Panc1 (cell line): Measurements from ENCODE around the gene ZNF511. TPM values are rescaled to one million over a fixed set of nuclear protein-coding genes. Genes with fewer than 3 reads are reported as not detected.

Experiments
- ATAC-seq: fragments of 200-7000 bp; cut with Tn5 transposase; 2 replicates; pipeline ENCODE4 v1.9.1; 2020; ENCODE audit warnings: mild to moderate bottlenecking, moderate library complexity
- BruUV-seq: library from RNA; stranded (reverse); fragments of 400-500 nt; replicated peaks from 2 replicates; lab custom pipeline; 2021; lab: Mats Ljungman, UMichigan
- CTCF ChIA-PET: fragments of 300-600 bp; sonication (Branson Sonifier 250); formaldehyde crosslinking; loops from one replicate; lab custom pipeline; 2022; ENCODE audit warnings: antibody characterized with exemption; lab: Charles Lee
- POLR2A ChIA-PET: fragments of 300-600 bp; sonication (Branson Sonifier 250); formaldehyde crosslinking; loops from one replicate; lab custom pipeline; 2022; ENCODE audit warnings: antibody characterized with exemption; lab: Charles Lee
- DNase-seq: peaks from one replicate; pipeline ENCODE4 v3.0.0-alpha.2; 2010; ENCODE audit warnings: low read depth, low spot score
- H3K27ac ChIP-seq: 2 replicates; pipeline ENCODE4 v1.5.1; 2011; ENCODE audit warnings: mild to moderate bottlenecking, low read length, inconsistent platforms
- H3K27me3 ChIP-seq: fragments of 200-500 bp; sonication (Bioruptor generic); 2 replicates; pipeline ENCODE4 v1.6.0; 2014; ENCODE audit warnings: low read length, inconsistent platforms; ENCODE audit not compliant: control insufficient read depth, insufficient read depth
- H3K36me3 ChIP-seq: fragments of 200-500 bp; sonication (Bioruptor generic); 2 replicates; pipeline ENCODE4 v1.5.1; 2014; ENCODE audit warnings: inconsistent platforms, mild to moderate bottlenecking, low read length, moderate library complexity; ENCODE audit not compliant: control insufficient read depth, insufficient read depth
- H3K4me1 ChIP-seq: 2 replicates; pipeline ENCODE4 v1.5.1; 2011; ENCODE audit warnings: inconsistent platforms, mild to moderate bottlenecking, low read length, moderate library complexity; ENCODE audit not compliant: control insufficient read depth, insufficient read depth
- H3K4me3 ChIP-seq, 2 experiments: 2 replicates each; pipeline ENCODE4 v1.5.1; 2011 to 2012; ENCODE audit warnings: low read depth in 2 of 2, low read length in 2 of 2, mild to moderate bottlenecking in 2 of 2, inconsistent platforms in 1 of 2, moderate library complexity in 1 of 2
- H3K9me3 ChIP-seq: fragments of 200-500 bp; sonication (Bioruptor generic); 2 replicates; pipeline ENCODE4 v1.5.1; 2014; ENCODE audit warnings: low read depth, mild to moderate bottlenecking, inconsistent platforms, low read length, moderate library complexity; ENCODE audit not compliant: control insufficient read depth, insufficient read depth
- CTCF ChIP-seq: fragments of 450-650 bp; IDR thresholded peaks from 2 replicates; pipeline ENCODE4 v1.5.1; 2017; ENCODE audit warnings: mild to moderate bottlenecking
- POLR2AphosphoS5 ChIP-seq: IDR thresholded peaks from 2 replicates; pipeline ENCODE4 v1.6.1; 2012; ENCODE audit warnings: mild to moderate bottlenecking, low read depth, low read length, moderate library complexity
- REST ChIP-seq, 2 experiments: IDR thresholded peaks; 2 replicates each; pipeline ENCODE4 v1.6.1; 2011 to 2012; ENCODE audit warnings: low read depth in 2 of 2, control low read depth in 1 of 2, low read length in 1 of 2, mild to moderate bottlenecking in 1 of 2, moderate library complexity in 1 of 2; ENCODE audit not compliant: insufficient read depth in 1 of 2
- SIN3A ChIP-seq: IDR thresholded peaks from 2 replicates; pipeline ENCODE4 v1.6.1; 2012; ENCODE audit warnings: low read depth, mild to moderate bottlenecking, low read length, moderate library complexity, borderline replicate concordance; ENCODE audit not compliant: insufficient read depth
- TCF7L2 ChIP-seq: IDR thresholded peaks from 2 replicates; pipeline ENCODE4 v1.6.1; 2011; ENCODE audit warnings: mild to moderate bottlenecking, low read depth, low read length, inconsistent platforms
- in situ Hi-C: cut with HindIII; loops from 2 replicates; pipeline ENCODE4 v1.10.0; 2016; ENCODE audit warnings: low sequenced_read_pairs, low pct_unique_long_range_greater_than_20kb
- intact Hi-C: fragments of 100-400 bp; cut with micrococcal nuclease; formaldehyde crosslinking; loops from one replicate; pipeline ENCODE4 v1.10.0; 2022; ENCODE audit not compliant: unreplicated experiment
- total RNA-seq: library from RNA; stranded (reverse); gene quantifications from one replicate; pipeline ENCODE4 v1.2.1, GENCODE V29; 2021; ENCODE audit not compliant: unreplicated experiment

ZNF511 gene
- total RNA-seq, 1 experiment from 2014 or later = 93.8 TPM

GRCh38 chr10:133349160-133349568, 40.5 kb downstream of the ZNF511 start:
- CTCF ChIA-PET = no interaction called here
- DNase-seq = no peak
- no peaks in the 10 kb centered on the region for H3K27me3 ChIP-seq
- POLR2A ChIA-PET = no interaction called here
- H3K36me3 ChIP-seq = no peaks in the 10 kb centered on the region
- peaks cover 11% of the 10 kb centered on the region; the same call in 1 of the 2 replicates for H3K4me1 ChIP-seq
- intact Hi-C loops = no loop called here
- no peak overlapping the region for H3K27ac ChIP-seq
- in situ Hi-C loops = no loop called here
- H3K4me3 ChIP-seq = no peak overlapping the region
- BruUV-seq = no TSS peak
- TF ChIP-seq REST (IDR thresholded peaks at IDR 0.05; ENCODE audit: insufficient read depth in 1 of 2, low read depth in 2 of 2, low read length in 1 of 2) = no peak
- no peak for TF ChIP-seq POLR2AphosphoS5
- TF ChIP-seq TCF7L2 = no peak
- TF ChIP-seq CTCF = no peak
- TF ChIP-seq SIN3A = no peak
- no peaks in the 10 kb centered on the region for H3K9me3 ChIP-seq
- no peak for ATAC-seq

GRCh38 chr10:133349577-133350011, 40.9 kb downstream of the ZNF511 start:
- POLR2A ChIA-PET = no interaction called here
- no peaks in the 10 kb centered on the region for H3K9me3 ChIP-seq
- H3K4me1 ChIP-seq = peaks cover 11% of the 10 kb centered on the region; the same call in 1 of the 2 replicates
- no TSS peak for BruUV-seq
- in situ Hi-C loops = no loop called here
- no peak overlapping the region for H3K4me3 ChIP-seq
- no peaks in the 10 kb centered on the region for H3K27me3 ChIP-seq
- H3K27ac ChIP-seq = no peak overlapping the region
- intact Hi-C loops = no loop called here
- no peak for DNase-seq
- ATAC-seq = no peak
- H3K36me3 ChIP-seq = no peaks in the 10 kb centered on the region
- TF ChIP-seq REST (IDR thresholded peaks at IDR 0.05; ENCODE audit: insufficient read depth in 1 of 2, low read depth in 2 of 2, low read length in 1 of 2) (no peak), TCF7L2 (no peak), CTCF (no peak), POLR2AphosphoS5 (no peak), SIN3A (no peak)
- CTCF ChIA-PET = no interaction called here
